LNCaP clone FGC (cell line): ENCODE measurements around the gene GHR.

ENCODE experiments used
- DNase-seq: peaks from one replicate; pipeline ENCODE4 v3.0.0-alpha.2; 2011; ENCODE audit warnings: low read depth
- H3K4me3 ChIP-seq: 2 replicates; pipeline ENCODE4 v1.5.1; 2011; ENCODE audit warnings: mild to moderate bottlenecking, low read depth, low read length, control low read depth
- TF ChIP-seq, protein P1 (sequence below): IDR thresholded peaks from 2 replicates; pipeline ENCODE4 v1.5.1; 2012; ENCODE audit warnings: mild to moderate bottlenecking; ENCODE audit not compliant: control insufficient read depth, insufficient read depth; ENCODE audit errors: extremely low read depth

The GHR gene

DNA sequence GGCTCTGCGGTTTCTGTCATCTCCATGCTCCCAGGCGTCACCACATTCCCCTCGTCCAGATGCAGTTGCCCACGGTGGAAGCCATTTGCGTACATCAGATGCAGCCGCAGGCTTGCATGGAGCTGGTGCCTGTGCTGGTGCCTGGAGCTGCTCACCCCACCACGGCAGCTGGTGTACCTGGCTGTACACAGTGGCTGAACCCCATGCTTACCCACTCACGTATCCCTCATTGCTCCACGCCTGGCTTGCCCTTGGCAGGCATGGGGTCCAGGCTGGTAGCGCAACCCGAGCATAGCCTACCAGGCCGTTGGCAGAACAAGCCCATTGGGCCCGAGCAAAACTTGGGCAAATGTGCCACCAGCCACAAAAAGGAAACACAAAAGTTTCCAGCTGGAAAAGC is 159.5 kb downstream of the GHR start:
- no peak overlapping the region for H3K4me3 ChIP-seq
- DNase-seq = no peak
- TF ChIP-seq, protein P1, sequence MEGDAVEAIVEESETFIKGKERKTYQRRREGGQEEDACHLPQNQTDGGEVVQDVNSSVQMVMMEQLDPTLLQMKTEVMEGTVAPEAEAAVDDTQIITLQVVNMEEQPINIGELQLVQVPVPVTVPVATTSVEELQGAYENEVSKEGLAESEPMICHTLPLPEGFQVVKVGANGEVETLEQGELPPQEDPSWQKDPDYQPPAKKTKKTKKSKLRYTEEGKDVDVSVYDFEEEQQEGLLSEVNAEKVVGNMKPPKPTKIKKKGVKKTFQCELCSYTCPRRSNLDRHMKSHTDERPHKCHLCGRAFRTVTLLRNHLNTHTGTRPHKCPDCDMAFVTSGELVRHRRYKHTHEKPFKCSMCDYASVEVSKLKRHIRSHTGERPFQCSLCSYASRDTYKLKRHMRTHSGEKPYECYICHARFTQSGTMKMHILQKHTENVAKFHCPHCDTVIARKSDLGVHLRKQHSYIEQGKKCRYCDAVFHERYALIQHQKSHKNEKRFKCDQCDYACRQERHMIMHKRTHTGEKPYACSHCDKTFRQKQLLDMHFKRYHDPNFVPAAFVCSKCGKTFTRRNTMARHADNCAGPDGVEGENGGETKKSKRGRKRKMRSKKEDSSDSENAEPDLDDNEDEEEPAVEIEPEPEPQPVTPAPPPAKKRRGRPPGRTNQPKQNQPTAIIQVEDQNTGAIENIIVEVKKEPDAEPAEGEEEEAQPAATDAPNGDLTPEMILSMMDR = no peak

GRCh38 chr5:42583322-42583721 is 160.1 kb downstream of the GHR start:
- TF ChIP-seq, protein P1 = peak; percentile 92
- DNase-seq = peak; percentile 72

GRCh38 chr5:42586625-42587024 is 163.4 kb downstream of the GHR start:
- no peak overlapping the region for H3K4me3 ChIP-seq
- no peak for DNase-seq
- TF ChIP-seq, protein P1 = no peak

More at GRCh38 chr5:42583322-42583721, 160.1 kb downstream of the GHR start:
- H3K4me3 ChIP-seq = no peak overlapping the region

DNA sequence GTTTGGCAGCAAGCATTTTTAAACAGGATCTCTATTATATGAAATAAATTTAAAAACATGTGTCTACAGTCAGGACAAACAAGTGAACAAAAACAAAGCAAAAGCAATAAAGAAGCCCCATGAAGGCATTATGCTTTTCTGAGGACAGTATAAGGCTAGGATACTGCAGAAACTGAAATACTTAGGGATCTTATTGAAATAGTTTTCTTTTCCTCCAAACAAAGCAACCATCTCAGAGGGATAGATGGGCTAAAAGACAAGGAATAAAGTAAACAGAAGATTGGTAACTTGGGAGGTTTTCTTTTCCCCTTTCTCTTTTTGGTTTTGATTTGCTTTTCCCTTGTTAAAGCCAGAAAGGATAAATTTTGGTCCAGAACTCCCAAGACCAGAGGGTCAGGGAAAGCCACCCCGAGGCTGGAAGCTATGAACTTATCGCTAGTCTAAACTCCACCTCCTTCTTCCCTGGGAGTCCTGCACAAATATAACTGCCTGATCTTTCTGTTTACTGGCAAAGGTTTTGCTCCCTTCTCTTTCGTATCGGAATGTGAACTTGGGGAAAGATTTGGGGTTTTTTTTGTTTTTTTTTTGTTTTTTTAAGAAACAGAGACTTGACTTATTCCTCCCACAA is 164.0 kb downstream of the GHR start:
- DNase-seq = no peak
- H3K4me3 ChIP-seq = no peak overlapping the region
- TF ChIP-seq, protein P1 = no peak

GRCh38 chr5:42590566-42590965 is 167.3 kb downstream of the GHR start:
- no peak for DNase-seq
- TF ChIP-seq, protein P1 = no peak
- no peak overlapping the region for H3K4me3 ChIP-seq

DNA sequence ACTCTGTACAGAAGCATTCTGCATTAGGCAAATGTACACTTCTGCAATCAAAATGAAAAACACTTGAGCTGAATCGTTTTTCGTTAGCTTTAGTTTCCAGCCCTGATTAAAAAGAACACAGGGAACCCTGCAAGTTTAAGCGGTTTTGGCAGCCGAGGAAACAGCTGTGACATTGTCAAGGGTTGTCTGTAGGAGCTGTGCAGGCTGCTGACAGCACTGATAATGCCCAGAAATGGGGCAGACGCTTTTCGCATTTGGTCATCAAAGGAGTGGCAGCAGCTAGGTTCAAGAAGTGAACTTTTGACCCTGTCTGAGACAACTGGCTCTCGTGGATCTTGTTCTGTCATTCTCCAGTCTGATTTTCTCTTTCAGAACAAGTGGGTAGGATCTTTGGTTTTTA is 167.8 kb downstream of the GHR start:
- no peak for DNase-seq
- TF ChIP-seq, protein P1 = no peak
- H3K4me3 ChIP-seq = no peak overlapping the region

GRCh38 chr5:42592401-42593140 is 169.3 kb downstream of the GHR start:
- no peak for DNase-seq
- TF ChIP-seq, protein P1 = no peak
- H3K4me3 ChIP-seq = no peak overlapping the region
